Left kidney (tissue), 2 donors: ENCODE measurements around the gene PEX14. TPM values are rescaled to one million over a fixed set of nuclear protein-coding genes. Genes with fewer than 3 reads are reported as not detected.

Experiments used
- DNase-seq: peaks from one replicate; pipeline ENCODE4 v3.0.0-alpha.2; 2013
- polyA plus RNA-seq: library from polyadenylated mRNA; unstranded; fragments of 120-200 nt; gene quantifications from one replicate; pipeline ENCODE4 v1.2.1, GENCODE V29; 2013; ENCODE audit not compliant: insufficient read length

Gene PEX14
- polyA plus RNA-seq, 1 donor: 18.6 TPM

DNA sequence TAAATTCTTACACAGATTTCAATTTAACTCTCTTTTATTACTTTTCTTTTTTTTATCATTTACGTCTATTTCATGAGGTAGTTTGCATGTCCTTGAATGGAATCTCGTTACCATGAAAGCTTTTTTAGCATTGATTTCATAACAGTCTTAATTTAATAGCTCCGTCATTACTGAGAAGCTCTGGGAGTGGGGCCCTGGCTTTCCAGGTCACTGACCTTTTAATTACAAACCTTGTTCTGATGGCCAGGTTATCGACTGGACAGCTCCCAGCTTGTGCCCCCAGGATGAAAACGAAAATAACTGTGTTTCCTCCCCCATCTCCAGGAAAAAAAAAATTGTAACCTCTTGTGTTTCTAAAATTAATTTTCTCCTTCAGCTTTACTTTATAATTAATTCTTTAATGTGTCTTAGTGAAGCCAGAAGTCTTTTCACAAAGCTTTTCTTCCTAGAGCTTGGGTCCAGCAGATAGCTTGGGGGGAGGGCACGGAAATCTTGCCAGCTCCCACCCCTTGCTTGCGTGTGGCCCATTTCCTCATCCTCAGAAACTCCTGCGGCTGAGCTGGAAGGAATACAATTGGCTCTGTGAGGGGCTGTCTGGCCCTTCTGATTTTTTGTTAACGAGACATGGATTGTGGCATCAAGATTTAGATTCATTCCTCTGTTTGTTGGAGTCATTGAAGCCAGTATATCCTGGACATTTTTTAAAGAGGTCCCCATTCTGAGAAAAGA, 65.7 kb downstream of the PEX14 start:
- no peak for DNase-seq

DNA sequence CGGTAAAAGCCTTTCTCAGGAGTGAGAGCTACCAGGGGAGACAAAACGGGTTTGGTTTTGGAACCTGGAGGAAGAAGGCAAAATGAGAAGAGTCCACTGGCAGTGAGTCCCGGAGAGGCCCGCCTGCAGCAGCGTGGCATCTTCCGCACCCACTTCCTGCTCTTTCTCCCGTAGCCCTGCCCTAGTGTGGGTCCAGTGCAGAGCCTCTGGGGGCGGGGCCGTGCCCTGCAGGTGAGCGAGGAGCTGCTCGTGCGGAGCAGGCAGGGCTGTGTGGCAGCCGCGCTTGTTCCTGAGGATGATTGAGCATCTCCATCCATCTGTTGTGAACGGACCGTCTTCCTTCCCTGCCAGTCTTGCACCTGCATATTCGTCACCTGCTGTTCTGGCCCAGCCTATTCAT, 66.5 kb downstream of the PEX14 start:
- no peak for DNase-seq

DNA sequence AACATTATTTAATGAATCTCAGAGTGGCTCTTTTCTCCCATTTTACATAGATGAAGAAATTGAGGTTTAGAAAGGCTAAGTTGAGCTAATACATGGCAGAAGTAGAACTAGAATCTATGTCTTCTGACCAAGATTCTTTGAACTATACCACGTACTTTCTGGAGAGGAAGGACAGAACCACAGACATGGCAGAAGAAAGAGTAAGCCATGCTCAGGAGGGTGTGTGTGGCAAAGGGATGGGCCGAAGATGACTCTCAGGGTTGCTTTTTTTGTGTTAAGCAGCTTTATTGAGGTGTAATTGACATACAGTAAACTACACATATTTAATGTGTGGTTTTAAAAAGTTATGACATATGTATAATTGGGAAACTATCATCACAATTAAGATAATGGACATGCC, 69.5 kb downstream of the PEX14 start:
- DNase-seq: no peak

DNA sequence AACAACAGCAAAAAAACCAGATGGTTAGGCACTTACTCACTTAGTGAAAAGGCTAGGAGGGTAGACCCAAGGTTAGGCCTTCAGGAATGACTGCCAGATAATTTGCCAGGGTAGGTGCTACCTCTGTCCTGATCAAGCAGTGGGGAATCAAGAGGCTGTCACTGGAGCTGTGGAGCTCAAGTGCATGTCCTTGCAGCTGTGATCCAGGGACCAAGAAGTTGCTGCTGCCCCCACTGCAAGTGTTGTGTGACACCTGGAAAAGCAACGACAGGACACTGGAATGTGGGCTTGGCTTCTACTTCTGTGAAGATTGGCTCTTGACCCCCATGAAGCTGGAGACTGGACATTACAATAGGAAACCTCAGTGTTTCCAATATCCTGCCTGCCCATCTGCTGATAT, 72.1 kb downstream of the PEX14 start:
- DNase-seq: no peak

DNA sequence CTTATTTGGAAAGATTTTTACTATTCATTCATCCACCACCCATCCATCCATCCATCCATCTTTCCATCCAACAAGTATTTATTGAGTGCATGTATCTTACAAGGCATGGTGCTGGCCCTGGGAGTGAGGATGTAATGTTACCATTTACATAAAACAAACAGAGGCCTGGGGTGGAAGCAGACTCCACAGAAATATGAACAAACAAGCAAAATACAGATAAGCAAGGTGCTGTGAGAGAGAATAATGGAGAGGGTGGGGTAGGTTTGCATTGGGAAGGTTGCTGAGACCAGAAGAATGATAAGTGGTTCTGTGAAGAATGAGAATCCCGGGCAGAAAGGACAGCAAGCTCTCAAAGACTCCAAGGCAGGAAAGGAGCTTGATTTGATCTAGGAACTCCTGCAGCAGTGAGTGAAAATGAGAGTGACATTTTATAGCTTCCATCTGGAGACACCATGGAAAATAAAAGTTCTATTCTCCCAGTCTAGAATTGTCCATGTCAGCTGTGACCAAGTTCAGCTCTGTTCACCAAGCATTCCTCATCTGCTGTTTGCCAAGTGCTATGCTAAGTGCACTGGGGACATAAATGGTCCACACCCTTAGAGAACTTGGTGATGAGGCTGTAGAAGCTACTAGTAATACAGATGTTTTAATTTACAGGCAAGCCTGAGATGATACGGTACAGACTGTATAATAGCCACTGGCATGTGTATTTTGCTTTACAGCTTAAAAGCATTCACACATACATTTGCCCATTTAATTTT, 75.3 kb downstream of the PEX14 start:
- no peak for DNase-seq

DNA sequence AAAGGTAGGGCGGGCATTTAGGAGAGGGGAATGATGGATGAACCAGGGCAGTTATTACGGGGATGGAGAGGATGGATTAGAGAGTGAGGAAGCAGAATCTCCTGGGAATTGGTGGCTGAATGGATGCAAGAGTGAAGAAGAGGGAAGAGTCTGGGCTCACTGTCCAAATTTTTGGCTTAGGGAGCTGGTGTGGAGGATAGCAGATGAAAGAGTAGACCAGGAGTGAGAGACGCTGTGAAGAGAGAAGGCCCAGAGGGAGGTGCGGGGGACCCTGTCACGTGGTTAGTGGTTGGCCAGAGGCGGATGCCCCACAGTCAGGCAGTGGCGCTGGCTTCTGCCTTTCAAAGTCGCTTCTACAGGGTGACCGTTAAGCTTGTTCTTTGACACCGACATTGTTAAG, 78.4 kb downstream of the PEX14 start:
- no peak for DNase-seq

DNA sequence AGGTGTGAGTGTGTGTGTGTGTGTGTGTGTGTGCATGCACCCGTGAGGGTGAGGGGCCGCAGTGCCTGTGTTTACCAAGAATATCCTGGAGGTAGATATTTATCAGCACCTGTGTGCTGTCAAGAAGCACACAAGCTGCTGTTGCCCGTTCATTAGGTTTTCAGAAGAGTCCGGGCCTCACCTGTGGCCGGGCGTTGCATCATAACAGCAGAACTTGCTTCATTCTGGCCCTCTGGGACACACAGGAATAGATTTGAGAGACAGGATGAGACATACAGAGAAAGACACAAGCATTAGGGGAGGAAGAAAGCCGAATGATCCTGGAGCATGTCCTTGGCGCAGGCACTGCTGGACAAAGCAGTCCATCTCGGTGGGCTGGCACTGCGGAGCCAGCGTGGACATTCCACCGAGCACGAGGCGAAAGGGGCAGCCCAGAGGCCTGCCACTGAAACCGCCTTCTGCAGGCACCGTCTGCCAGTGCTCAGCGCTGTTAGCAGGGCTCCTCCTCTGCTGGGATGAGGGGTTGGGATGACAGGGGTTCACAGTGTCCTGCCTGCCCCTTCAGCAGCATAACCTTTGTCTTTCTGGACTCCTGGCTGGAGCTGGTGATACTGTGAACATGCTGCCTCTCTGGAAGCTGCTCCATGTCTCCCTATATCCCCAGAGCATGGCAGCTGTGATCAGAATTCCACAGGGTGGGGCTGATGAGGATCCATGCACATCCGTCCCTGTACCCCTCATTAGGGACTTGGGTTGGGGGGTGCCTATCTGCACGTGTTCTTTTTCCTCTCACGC, 81.1 kb downstream of the PEX14 start:
- no peak for DNase-seq

DNA sequence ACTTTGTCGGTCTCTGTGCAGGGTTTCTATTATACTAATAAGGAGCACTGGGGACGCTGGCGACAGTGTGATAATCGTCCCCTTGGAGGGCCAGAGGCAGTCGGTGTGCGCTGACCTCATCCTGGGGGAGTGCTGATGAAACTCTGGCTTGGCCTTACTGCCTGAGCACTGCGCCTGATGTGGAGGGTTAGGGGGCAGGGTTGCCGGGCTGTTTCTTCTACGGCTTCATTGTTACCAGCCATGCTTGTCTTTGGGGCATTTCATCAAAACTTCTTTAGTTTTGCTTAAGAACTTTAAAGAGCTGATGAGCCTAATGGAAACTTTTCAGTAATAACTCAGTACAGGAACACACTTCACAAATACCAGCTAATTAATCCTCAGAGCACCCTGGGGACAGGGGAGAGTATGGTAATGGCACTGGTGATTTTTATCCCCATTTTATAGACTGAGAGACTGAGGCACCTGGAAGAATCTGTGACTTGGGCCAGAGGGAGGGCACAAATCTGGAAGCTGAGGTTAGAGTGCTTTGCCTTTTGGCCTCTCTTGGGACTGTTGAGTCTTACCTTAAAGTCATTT, 81.8 kb downstream of the PEX14 start:
- no peak for DNase-seq

DNA sequence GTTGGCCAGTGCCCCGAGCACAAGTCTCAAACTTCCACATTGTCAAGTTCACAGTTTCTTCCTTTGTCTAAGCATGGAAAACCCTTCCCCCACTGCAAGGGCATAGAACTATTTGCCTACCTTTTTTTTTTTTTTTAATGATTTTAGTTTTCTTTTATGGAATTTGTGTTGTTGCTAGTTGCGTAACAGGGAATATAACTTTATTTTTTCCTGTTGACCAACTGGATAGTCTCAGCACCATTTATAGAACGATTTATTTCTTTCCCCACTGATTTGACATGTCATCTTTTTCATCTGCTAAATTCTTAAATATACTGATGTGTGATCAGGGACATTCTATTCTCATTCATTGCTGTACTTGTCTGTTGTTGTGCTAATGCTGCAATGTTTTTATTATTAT, 83.0 kb downstream of the PEX14 start:
- no peak for DNase-seq

DNA sequence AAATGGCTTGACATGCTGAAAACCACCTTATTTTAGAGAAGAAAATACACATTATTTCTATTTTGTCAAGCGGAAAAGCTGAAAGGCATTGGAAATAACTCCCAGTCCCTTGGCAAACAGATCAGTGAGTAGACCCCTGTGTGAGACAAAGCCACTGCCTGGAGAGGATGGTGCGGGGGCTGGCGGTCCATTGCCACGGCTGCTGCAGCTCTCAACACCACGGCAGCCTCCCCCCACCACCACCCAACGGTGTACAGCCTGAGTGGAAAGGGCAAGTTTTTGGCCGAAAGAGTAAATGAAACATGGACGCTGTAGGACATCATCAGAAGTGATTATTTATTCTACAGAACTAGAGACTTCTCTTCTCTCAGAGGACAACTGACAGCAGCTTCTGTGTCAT, 84.6 kb downstream of the PEX14 start:
- no peak for DNase-seq

DNA sequence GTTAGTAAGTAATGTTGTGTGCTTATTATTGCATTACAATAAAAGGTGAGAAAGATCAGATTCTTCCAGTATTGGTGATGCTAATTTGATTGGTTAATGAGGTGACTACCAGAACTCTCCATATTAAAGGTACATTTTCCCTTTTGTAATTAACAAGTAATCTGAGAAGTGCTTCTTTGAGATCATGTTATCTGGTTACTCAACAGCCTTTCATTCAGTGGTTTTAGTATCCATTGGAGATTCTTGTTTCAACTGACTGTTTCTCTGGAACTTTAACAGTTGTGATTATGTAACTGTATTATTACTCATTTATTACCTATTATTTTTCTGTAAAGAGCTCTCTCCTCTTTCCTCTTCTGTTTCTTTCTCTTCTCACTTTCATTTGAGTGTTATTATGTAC, 86.7 kb downstream of the PEX14 start:
- no peak for DNase-seq

DNA sequence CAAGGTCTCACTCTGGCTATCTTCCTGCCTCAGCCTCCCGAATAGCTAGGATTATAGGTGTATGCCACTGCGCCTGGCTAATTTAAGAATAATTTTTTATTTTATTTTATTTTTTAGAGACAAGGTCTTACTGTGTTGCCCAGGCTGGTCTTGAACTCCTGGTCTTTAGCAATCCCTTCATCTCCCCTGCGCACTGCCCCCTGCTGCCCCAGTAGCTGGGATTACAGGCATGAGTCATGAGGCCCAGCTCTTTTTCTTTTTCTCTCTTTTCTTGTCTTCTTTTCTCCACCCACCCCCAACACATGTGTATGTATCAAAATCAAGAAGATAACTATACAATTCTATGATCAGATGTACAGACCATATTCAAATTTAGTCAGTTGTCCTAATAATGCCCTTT, 87.2 kb downstream of the PEX14 start:
- DNase-seq: no peak

DNA sequence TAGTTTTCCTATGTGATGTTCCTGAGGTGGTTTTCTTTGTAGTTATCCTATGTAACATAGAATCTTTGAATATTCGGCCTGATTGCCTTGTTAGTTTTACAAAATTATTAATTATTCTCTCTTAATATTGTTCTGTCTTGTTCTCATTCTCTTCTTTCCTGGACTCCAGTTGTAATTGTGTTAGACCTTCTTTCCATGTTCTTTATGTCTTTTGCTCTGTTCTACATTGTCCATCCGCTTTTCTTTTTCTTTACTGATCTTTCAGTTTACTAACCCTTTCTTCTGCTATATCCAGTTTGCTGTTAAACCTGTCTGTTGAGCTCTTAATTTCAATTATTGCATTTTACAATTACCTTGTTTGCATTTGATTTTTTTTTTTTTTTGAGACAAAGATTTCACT, 89.3 kb downstream of the PEX14 start:
- DNase-seq: no peak

DNA sequence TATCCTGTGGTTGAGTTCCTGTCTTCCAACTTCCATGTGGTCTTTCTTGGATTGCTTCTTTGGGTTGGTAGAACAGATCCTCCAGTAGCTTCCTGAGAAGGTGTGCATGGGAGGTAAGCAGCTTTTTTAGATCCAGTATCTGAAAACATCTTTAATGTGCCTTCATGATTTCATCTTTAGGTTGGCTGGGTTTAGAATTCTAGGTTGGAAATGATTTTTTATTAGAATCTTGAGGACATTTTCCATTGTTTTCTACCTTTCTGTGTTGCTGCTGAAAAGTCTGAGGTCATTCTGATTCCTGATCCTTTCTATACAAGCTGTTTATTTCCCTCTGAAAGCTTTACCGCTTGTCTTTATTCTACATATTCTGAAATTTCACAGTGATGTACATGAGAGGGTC, 94.8 kb downstream of the PEX14 start:
- DNase-seq: no peak

DNA sequence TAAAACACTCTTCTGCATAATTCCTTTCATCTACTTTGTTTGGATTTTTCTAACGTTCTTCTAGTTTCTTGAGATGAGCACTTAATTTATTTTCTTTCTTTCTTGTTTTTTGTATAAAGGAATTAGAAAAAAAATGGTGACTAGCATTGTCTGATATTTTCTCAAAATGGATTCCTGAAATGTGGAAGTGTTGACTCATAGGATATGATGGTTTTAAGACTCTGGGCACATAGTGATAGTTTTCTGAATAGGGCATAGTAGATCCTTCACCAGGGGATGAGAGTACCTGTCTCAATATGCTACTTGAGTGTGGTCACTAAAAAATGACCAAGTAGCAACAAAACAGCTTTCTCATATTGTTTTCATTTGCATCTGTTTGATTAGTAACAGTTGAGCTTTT, 100.9 kb downstream of the PEX14 start:
- DNase-seq: no peak

DNA sequence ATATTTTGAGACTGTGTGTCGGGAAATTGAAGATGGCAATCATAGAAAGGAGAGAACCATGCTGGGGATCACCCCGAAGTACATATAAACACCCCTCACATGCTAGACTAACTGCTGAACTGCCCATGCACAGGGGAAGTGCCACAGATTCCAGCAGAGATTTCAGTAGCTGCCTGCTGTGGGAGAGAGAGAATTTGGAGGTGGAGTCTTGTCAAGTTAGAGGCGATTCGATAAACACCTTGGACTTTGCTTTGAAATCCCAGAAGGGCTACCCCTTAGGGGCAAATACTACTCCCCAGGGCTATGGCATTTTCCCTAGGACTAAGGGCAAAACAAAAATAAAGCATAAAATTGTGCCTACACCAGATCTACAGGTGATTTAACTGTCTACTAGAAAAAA, 103.3 kb downstream of the PEX14 start:
- no peak for DNase-seq

DNA sequence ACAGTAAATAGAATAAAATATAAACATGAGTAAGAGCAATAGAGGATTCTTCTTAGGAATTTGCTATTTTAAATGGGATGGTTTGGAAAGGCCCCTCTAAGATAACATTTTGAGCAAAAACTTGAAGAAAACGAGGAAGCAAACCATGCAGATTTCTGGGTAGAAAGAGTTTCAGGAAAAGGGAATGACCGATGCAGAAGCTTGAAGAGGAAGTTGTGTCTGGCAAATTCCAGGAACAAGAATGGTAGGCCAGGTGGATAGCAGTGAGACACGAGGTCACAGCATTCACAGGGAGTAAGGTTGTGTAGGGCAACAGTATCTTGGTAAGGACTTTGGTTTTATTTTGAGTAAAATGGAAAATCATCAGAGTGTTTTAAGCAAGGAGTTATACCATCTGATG, 108.9 kb downstream of the PEX14 start:
- DNase-seq: no peak

DNA sequence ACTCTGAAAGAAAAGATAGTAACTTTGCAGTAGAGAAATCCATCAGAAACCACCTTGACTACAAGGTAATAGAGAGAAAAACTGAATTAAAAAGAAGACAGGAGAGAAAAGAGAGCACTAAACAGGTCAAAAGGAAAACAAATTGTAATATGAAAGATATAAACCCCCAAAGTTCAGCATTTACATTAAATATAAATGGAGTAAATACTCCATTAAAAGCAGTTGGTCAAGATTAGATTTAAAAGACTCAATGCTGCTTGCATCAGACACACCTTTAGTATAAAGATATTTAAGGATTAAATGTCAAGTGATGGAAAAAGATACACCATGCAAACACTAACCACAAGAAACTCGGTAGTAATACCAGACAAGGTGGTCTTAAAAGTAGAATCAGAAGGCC, 110.5 kb downstream of the PEX14 start:
- DNase-seq: no peak

DNA sequence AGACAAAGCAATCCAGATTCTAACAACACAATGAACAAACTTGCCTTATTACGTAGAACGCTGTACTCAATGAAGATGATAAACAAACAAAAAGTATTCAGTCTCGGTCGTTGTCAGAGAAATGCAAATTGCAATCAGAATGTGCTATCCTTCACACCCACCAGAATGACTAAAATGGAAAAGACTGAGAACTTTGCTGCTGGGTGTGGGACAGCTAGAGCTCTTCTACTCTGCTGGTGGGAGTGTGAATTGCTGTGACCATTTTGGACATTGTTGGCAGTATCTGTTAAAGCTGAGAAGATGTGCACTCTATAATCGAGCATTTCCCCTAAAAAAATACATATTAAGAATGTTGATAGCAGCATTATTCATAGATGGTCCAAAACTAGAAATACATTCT, 111.4 kb downstream of the PEX14 start:
- DNase-seq: no peak

DNA sequence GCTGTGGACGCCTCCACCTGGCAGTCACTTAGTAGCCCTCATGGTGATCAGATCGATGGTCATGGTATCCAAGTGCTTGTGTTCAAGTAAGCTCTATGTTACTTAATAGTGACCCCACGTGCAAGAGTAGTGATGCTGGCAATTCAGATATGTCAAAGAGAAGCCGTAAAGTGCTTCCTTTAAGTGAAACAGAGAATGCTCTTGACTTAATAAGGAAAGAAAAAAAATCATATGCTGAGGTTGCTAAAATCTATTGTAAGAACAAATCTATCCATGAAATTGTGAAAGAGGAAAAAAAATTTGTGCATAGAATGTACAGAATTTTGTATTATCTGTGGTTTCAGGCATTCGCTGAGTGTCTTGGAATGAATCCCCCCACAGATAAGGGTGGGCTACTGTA, 113.9 kb downstream of the PEX14 start:
- no peak for DNase-seq

DNA sequence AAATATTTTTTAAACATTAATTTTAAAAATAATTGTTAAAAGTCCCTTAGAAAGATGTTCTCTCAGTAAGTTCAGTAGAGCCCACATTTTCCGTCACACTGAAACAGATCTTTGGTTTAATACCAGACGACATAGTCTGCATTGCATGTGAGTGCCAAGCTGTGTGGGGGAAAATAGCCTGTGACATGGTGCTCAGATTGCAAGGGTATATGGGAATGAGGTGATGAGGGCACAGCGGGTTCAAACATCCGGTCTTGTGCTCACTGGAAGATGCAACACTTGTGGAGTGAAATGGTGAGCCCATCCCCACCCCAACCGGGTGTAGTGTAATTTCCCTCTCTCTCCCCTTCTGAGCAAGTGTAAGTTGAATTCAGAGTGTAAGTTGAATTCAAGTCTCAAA, 114.3 kb downstream of the PEX14 start:
- DNase-seq: no peak

DNA sequence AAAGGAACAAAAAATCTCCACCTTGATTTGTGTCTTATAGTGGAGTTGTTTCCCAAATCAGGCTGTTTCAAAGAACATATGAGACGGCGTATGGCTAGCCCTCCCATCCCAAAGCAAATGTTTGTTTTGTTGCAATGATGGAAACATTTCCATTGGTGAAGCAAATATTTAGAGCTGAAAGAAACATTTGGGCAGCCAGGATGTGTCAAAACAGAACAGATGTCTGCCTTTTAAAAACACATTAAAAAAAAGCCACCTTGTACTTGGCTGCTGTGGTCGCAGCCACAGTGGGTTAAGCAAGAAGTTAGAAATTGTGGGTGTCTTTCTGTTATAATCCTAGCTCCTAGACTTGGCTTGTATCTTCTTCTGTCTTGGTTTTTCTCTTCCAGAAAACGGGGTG, 116.3 kb downstream of the PEX14 start:
- no peak for DNase-seq

DNA sequence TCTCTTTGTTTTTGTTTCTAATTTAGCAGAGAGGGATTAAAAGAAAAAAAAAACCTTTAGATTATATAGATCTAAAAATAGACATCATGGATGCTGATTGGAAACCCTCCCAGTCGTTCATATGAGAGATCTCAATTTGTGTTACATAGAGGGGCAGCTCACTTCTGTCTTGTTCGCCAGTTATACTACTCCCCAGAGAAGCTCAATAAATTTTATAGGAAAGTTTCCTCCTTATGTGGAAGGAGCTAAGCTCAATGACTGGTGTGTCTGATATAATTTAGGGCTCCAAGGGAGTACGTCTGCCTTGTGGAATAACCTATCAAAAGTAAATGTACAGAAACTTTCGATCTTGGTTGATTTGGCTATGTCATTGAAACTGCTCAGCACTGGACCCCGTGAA, 117.6 kb downstream of the PEX14 start:
- no peak for DNase-seq
